H1 (cell line): ENCODE measurements around the gene ARMC6. TPM values are rescaled to one million over a fixed set of nuclear protein-coding genes. Genes with fewer than 3 reads are reported as not detected.

Experiments
- CBX5 ChIP-seq: fragments of 300-800, 300-1000 bp; sonication (generic); IDR thresholded peaks from 2 replicates; pipeline ENCODE4 v1.7.1; 2016; ENCODE audit warnings: antibody characterized with exemption, low read length, low read depth
- CHD7 ChIP-seq: fragments of 300-600 bp; sonication (generic); IDR thresholded peaks from 2 replicates; pipeline ENCODE4 v1.7.1; 2012; ENCODE audit warnings: low read length, moderate library complexity, mild to moderate bottlenecking, inconsistent platforms; ENCODE audit not compliant: insufficient replicate concordance
- POLR2A ChIP-seq, 2 experiments: IDR thresholded peaks; 1 replicate in 1 of 2; 2 replicates in 1 of 2; pipeline ENCODE4 v1.6.1; 2011; ENCODE audit warnings: low read depth in 2 of 2, low read length in 2 of 2, mild to moderate bottlenecking in 2 of 2; ENCODE audit errors: control extremely low read depth in 1 of 2
- TCF12 ChIP-seq: IDR thresholded peaks from 2 replicates; pipeline ENCODE4 v1.6.1; 2011; ENCODE audit warnings: low read depth, mild to moderate bottlenecking, low read length
- polyA plus RNA-seq, 7 experiments: library from polyadenylated mRNA; depleted of rRNA in 3 of 7; stranded (reverse) in 5 of 7; unstranded in 2 of 7; fragments of >200 nt in 5 of 7; fragments of 200-250 nt in 2 of 7; gene quantifications; 1 replicate in 5 of 7; 2 replicates in 1 of 7; 4 replicates in 1 of 7; pipeline versions ENCODE4 v1.2.1 to v1.2.3, GENCODE V29; 2011 to 2013; ENCODE audit warnings: missing spikeins in 2 of 7, mixed read lengths in 2 of 7
- total RNA-seq: library from RNA; stranded (reverse); fragmentation: NEBNext Ultra II Directional; extraction: Animal tissue kit (Norgen Biotek cat#: 25700); gene quantifications from 2 replicates; pipeline ENCODE4 v1.2.1, GENCODE V29; 2021

Gene ARMC6
- total and polyA plus RNA-seq, 2 of the 8 experiments (the other 6 are each of a cell fraction or from before 2014, with no cell fraction given): 67.1 to 68.3 TPM

GRCh38 chr19:19076476-19076875 is 43.1 kb downstream of the ARMC6 start (continued):
- no peak for TF ChIP-seq CHD7
- no peak for TF ChIP-seq CBX5
- TF ChIP-seq TCF12: no peak
- no peak for TF ChIP-seq POLR2A (IDR thresholded peaks at IDR 0.05; ENCODE audit: control extremely low read depth in 1 of 2, low read depth in 2 of 2, low read length in 2 of 2)
